ENCODE data around the gene CHCHD3.

Gene CHCHD3

DNA sequence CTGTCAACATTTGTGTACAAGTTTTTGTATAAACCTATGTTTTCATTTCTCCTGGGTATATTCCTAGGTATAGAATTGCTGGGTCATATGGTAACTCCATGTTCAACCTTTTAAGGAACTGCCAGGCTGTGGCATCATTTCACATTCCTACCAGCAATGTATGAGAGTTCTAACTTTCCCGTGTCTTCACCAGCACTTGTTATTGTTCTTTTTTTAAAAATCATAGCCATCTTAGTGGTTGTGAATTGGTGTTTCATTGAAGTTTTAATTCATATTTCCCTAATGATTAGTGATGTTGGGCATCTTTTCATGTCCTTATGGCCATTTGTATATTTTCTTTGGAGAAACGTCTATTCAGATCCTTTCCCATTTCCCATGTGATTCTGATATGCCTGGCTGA, 312.6 kb downstream of the CHCHD3 start:
- peaks cover 3 to 15% (median 10%) of the 10 kb centered on the region in 5 donors for H3K9me3 ChIP-seq (ENCODE audit: control insufficient read depth in 5 of 5, low read length in 5 of 5)
- no peak overlapping the region for H3K9ac ChIP-seq (ENCODE audit: low read length in 5 of 5)
- H3K27ac ChIP-seq (ENCODE audit: low read depth, low read length): no peak overlapping the region
- H3K4me3 ChIP-seq (ENCODE audit: low read depth in 1 of 5, low read length in 5 of 5): no peak overlapping the region
- no peaks in the 10 kb centered on the region for H3K27me3 ChIP-seq (ENCODE audit: control insufficient read depth in 5 of 5, insufficient read depth in 4 of 5, low read length in 5 of 5)
- H3K4me1 ChIP-seq (ENCODE audit: control insufficient read depth in 5 of 5, insufficient read depth in 5 of 5, low read length in 5 of 5): no peaks in the 10 kb centered on the region
- no peaks in the 10 kb centered on the region for H3K36me3 ChIP-seq (ENCODE audit: control insufficient read depth in 5 of 5, insufficient read depth in 5 of 5, low read length in 5 of 5)

DNA sequence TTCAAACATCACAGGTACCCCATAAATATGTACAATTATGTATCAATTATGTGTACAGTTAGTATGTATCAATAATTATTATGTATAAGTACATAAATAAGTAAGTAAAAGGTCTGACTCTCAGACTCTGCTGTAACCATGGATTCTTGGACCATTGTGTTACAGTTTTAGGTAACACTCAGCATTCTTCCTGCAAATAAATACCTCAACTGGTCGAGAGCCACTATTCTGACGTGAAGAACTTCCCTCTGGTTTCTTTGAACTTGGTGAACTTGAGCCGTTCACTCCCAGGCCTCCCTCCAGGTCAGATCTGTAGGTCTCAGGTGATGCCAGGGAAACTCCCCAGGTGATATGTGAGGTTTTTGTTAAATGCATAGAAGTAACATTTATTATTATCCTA, 313.8 kb downstream of the CHCHD3 start:
- H3K9ac ChIP-seq (ENCODE audit: low read length in 5 of 5): no peak overlapping the region
- no peak overlapping the region for H3K27ac ChIP-seq (ENCODE audit: low read depth, low read length)
- no peaks in the 10 kb centered on the region for H3K4me1 ChIP-seq (ENCODE audit: control insufficient read depth in 5 of 5, insufficient read depth in 5 of 5, low read length in 5 of 5)
- H3K36me3 ChIP-seq (ENCODE audit: control insufficient read depth in 5 of 5, insufficient read depth in 5 of 5, low read length in 5 of 5): no peaks in the 10 kb centered on the region
- no peaks in the 10 kb centered on the region for H3K27me3 ChIP-seq (ENCODE audit: control insufficient read depth in 5 of 5, insufficient read depth in 4 of 5, low read length in 5 of 5)
- H3K4me3 ChIP-seq (ENCODE audit: low read depth in 1 of 5, low read length in 5 of 5): no peak overlapping the region
- peaks cover 3 to 15% (median 10%) of the 10 kb centered on the region in 5 donors for H3K9me3 ChIP-seq (ENCODE audit: control insufficient read depth in 5 of 5, low read length in 5 of 5)

GRCh38 chr7:132767378-132767777, 314.5 kb downstream of the CHCHD3 start:
- Histone ChIP-seq H3K4me1 (ENCODE audit: control insufficient read depth in 5 of 5, insufficient read depth in 5 of 5, low read length in 5 of 5) (no peaks in the 10 kb centered on the region), H3K27me3 (ENCODE audit: control insufficient read depth in 5 of 5, insufficient read depth in 4 of 5, low read length in 5 of 5) (peaks cover 0 to 2% (median 0%) of the 10 kb centered on the region in 5 donors), H3K9ac (ENCODE audit: low read length in 5 of 5) (no peak overlapping the region), H3K4me3 (ENCODE audit: low read depth in 1 of 5, low read length in 5 of 5) (no peak overlapping the region), H3K36me3 (ENCODE audit: control insufficient read depth in 5 of 5, insufficient read depth in 5 of 5, low read length in 5 of 5) (no peaks in the 10 kb centered on the region), H3K27ac (ENCODE audit: low read depth, low read length) (no peak overlapping the region), H3K9me3 (ENCODE audit: control insufficient read depth in 5 of 5, low read length in 5 of 5) (peaks cover 3 to 15% (median 10%) of the 10 kb centered on the region in 5 donors)

- no peak overlapping the region for H3K9ac ChIP-seq (ENCODE audit: low read length in 5 of 5)
- no peak overlapping the region for H3K27ac ChIP-seq (ENCODE audit: low read depth, low read length)
- H3K9me3 ChIP-seq (ENCODE audit: control insufficient read depth in 5 of 5, low read length in 5 of 5): peaks cover 3 to 15% (median 10%) of the 10 kb centered on the region in 5 donors
- no peak overlapping the region for H3K4me3 ChIP-seq (ENCODE audit: low read depth in 1 of 5, low read length in 5 of 5)
- no peaks in the 10 kb centered on the region for H3K36me3 ChIP-seq (ENCODE audit: control insufficient read depth in 5 of 5, insufficient read depth in 5 of 5, low read length in 5 of 5)
- no peaks in the 10 kb centered on the region for H3K4me1 ChIP-seq (ENCODE audit: control insufficient read depth in 5 of 5, insufficient read depth in 5 of 5, low read length in 5 of 5)
- peaks cover 0 to 2% (median 0%) of the 10 kb centered on the region in 5 donors for H3K27me3 ChIP-seq (ENCODE audit: control insufficient read depth in 5 of 5, insufficient read depth in 4 of 5, low read length in 5 of 5)
Observed at GRCh38 chr7:132766660-132767059, 315.2 kb downstream of the CHCHD3 start.

GRCh38 chr7:132765861-132766260, 316.0 kb downstream of the CHCHD3 start:
- H3K27me3 ChIP-seq (ENCODE audit: control insufficient read depth in 5 of 5, insufficient read depth in 4 of 5, low read length in 5 of 5): peaks cover 0 to 2% (median 0%) of the 10 kb centered on the region in 5 donors
- peaks cover 3 to 15% (median 10%) of the 10 kb centered on the region in 5 donors for H3K9me3 ChIP-seq (ENCODE audit: control insufficient read depth in 5 of 5, low read length in 5 of 5)
- H3K9ac ChIP-seq (ENCODE audit: low read length in 5 of 5): no peak overlapping the region
- H3K4me1 ChIP-seq (ENCODE audit: control insufficient read depth in 5 of 5, insufficient read depth in 5 of 5, low read length in 5 of 5): no peaks in the 10 kb centered on the region
- H3K27ac ChIP-seq (ENCODE audit: low read depth, low read length): no peak overlapping the region
- H3K36me3 ChIP-seq (ENCODE audit: control insufficient read depth in 5 of 5, insufficient read depth in 5 of 5, low read length in 5 of 5): no peaks in the 10 kb centered on the region
- no peak overlapping the region for H3K4me3 ChIP-seq (ENCODE audit: low read depth in 1 of 5, low read length in 5 of 5)

DNA sequence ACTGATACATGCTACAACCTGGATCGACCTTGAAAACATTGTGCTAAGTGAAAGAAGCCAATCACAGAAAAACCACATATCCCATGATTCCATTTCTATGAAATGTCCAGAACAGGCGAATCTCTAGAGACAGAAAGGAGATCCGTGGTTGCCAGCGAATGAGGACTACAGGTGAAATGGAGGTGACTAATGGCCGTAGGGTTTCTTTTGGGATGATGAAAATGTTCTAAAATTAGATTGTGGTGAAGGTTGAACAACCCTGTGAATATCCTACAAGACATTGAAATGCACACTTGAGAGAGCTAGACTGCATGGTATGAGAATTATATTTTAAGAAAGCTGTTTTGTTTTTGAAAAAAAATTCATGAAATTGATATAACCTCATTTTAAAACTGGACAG, 317.1 kb downstream of the CHCHD3 start:
- Histone ChIP-seq H3K4me3 (ENCODE audit: low read depth in 1 of 5, low read length in 5 of 5) (no peak overlapping the region), H3K36me3 (ENCODE audit: control insufficient read depth in 5 of 5, insufficient read depth in 5 of 5, low read length in 5 of 5) (no peaks in the 10 kb centered on the region), H3K27me3 (ENCODE audit: control insufficient read depth in 5 of 5, insufficient read depth in 4 of 5, low read length in 5 of 5) (peaks cover 0 to 2% (median 0%) of the 10 kb centered on the region in 5 donors), H3K4me1 (ENCODE audit: control insufficient read depth in 5 of 5, insufficient read depth in 5 of 5, low read length in 5 of 5) (no peaks in the 10 kb centered on the region), H3K27ac (ENCODE audit: low read depth, low read length) (no peak overlapping the region), H3K9ac (ENCODE audit: low read length in 5 of 5) (no peak overlapping the region), H3K9me3 (ENCODE audit: control insufficient read depth in 5 of 5, low read length in 5 of 5) (peaks cover 3 to 10% (median 7%) of the 10 kb centered on the region in 5 donors)

GRCh38 chr7:132760866-132761265, 321.0 kb downstream of the CHCHD3 start:
- no peaks in the 10 kb centered on the region for H3K36me3 ChIP-seq (ENCODE audit: control insufficient read depth in 5 of 5, insufficient read depth in 5 of 5, low read length in 5 of 5)
- H3K27me3 ChIP-seq (ENCODE audit: control insufficient read depth in 5 of 5, insufficient read depth in 4 of 5, low read length in 5 of 5): peaks cover 0 to 2% (median 0%) of the 10 kb centered on the region in 5 donors
- no peak overlapping the region for H3K4me3 ChIP-seq (ENCODE audit: low read depth in 1 of 5, low read length in 5 of 5)

GRCh38 chr7:132760244-132760623, 321.7 kb downstream of the CHCHD3 start:
- H3K4me1 ChIP-seq (ENCODE audit: control insufficient read depth in 5 of 5, insufficient read depth in 5 of 5, low read length in 5 of 5): peaks cover 0 to 4% (median 0%) of the 10 kb centered on the region in 5 donors

More at GRCh38 chr7:132760866-132761265, 321.0 kb downstream of the CHCHD3 start:
- H3K4me1 ChIP-seq (ENCODE audit: control insufficient read depth in 5 of 5, insufficient read depth in 5 of 5, low read length in 5 of 5): peaks cover 0 to 4% (median 0%) of the 10 kb centered on the region in 5 donors
- no peak overlapping the region for H3K9ac ChIP-seq (ENCODE audit: low read length in 5 of 5)
- H3K27ac ChIP-seq (ENCODE audit: low read depth, low read length): no peak overlapping the region
- no peaks in the 10 kb centered on the region for H3K9me3 ChIP-seq (ENCODE audit: control insufficient read depth in 5 of 5, low read length in 5 of 5)

GRCh38 chr7:132759482-132760243, 322.2 kb downstream of the CHCHD3 start:
- H3K27ac ChIP-seq (ENCODE audit: low read depth, low read length): no peak overlapping the region
- H3K9me3 ChIP-seq (ENCODE audit: control insufficient read depth in 5 of 5, low read length in 5 of 5): no peaks in the 10 kb centered on the region
- peaks cover 0 to 4% (median 0%) of the 10 kb centered on the region in 5 donors for H3K4me1 ChIP-seq (ENCODE audit: control insufficient read depth in 5 of 5, insufficient read depth in 5 of 5, low read length in 5 of 5)
- no peak overlapping the region for H3K9ac ChIP-seq (ENCODE audit: low read length in 5 of 5)
- no peaks in the 10 kb centered on the region for H3K36me3 ChIP-seq (ENCODE audit: control insufficient read depth in 5 of 5, insufficient read depth in 5 of 5, low read length in 5 of 5)
- H3K27me3 ChIP-seq (ENCODE audit: control insufficient read depth in 5 of 5, insufficient read depth in 4 of 5, low read length in 5 of 5): peaks cover 0 to 2% (median 0%) of the 10 kb centered on the region in 5 donors
- H3K4me3 ChIP-seq (ENCODE audit: low read depth in 1 of 5, low read length in 5 of 5): no peak overlapping the region

More at GRCh38 chr7:132760244-132760623, 321.7 kb downstream of the CHCHD3 start:
- Histone ChIP-seq H3K4me3 (ENCODE audit: low read depth in 1 of 5, low read length in 5 of 5) (no peak overlapping the region), H3K27ac (ENCODE audit: low read depth, low read length) (no peak overlapping the region), H3K9ac (ENCODE audit: low read length in 5 of 5) (no peak overlapping the region), H3K36me3 (ENCODE audit: control insufficient read depth in 5 of 5, insufficient read depth in 5 of 5, low read length in 5 of 5) (no peaks in the 10 kb centered on the region), H3K9me3 (ENCODE audit: control insufficient read depth in 5 of 5, low read length in 5 of 5) (no peaks in the 10 kb centered on the region), H3K27me3 (ENCODE audit: control insufficient read depth in 5 of 5, insufficient read depth in 4 of 5, low read length in 5 of 5) (peaks cover 0 to 2% (median 0%) of the 10 kb centered on the region in 5 donors)

DNA sequence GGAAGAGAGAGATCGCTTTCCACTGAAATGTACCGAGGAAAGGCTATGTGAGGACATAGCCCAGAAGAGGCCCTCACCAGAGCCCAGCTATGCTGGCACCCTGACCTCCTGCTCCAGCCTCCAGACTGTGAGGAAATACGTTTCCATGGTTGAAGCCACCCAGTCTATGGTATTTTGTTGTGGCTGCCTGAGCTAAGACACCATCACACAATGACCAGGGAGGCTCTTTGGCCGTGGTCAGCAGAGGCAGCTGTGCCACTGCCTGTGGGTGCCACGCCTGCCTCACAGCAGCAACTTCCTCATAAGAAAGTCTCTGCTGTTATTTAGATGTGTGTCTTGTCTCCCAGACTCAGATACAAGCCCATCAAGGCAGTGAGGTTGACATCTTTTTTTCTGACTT, 322.9 kb downstream of the CHCHD3 start:
- H3K27ac ChIP-seq (ENCODE audit: low read depth, low read length): no peak overlapping the region
- H3K36me3 ChIP-seq (ENCODE audit: control insufficient read depth in 5 of 5, insufficient read depth in 5 of 5, low read length in 5 of 5): no peaks in the 10 kb centered on the region
- H3K4me1 ChIP-seq (ENCODE audit: control insufficient read depth in 5 of 5, insufficient read depth in 5 of 5, low read length in 5 of 5): peaks cover 0 to 4% (median 0%) of the 10 kb centered on the region in 5 donors
- H3K27me3 ChIP-seq (ENCODE audit: control insufficient read depth in 5 of 5, insufficient read depth in 4 of 5, low read length in 5 of 5): peaks cover 0 to 2% (median 0%) of the 10 kb centered on the region in 5 donors
- H3K9me3 ChIP-seq (ENCODE audit: control insufficient read depth in 5 of 5, low read length in 5 of 5): no peaks in the 10 kb centered on the region
- H3K4me3 ChIP-seq (ENCODE audit: low read depth in 1 of 5, low read length in 5 of 5): no peak overlapping the region
- no peak overlapping the region for H3K9ac ChIP-seq (ENCODE audit: low read length in 5 of 5)

Data from subcutaneous abdominal adipose tissue (tissue), 5 donors.